Sciatic nerve (tissue), 2 donors: ENCODE measurements around the gene TMEM107. TPM values are rescaled to one million over a fixed set of nuclear protein-coding genes. Genes with fewer than 3 reads are reported as not detected.
"Not testable (repeated sequence)": the region's sequence is repeated elsewhere in the genome, so short reads cannot be mapped to it uniquely, and the experiment has no call there.

ENCODE experiments used
- ATAC-seq: fragments of 200-7000 bp; cut with Tn5 transposase; one replicate; pipeline ENCODE4 v1.9.1; 2020; ENCODE audit warnings: mild to moderate bottlenecking, moderate library complexity
- DNase-seq: peaks from one replicate; pipeline ENCODE4 v3.0.0-alpha.2; 2020; ENCODE audit warnings: low spot score
- intact Hi-C: fragments of 100-400 bp; cut with DNase I; formaldehyde crosslinking; loops from one replicate; pipeline ENCODE4 v1.14.2; 2022
- total RNA-seq: library from RNA; stranded (reverse); fragmentation: NEBNext Ultra II Directional; extraction: Animal tissue kit (Norgen Biotek cat#: 25700); gene quantifications from one replicate; pipeline ENCODE4 v1.2.1, GENCODE V29; 2021
- donor health status: DM: no; HTN: no; CAD: no.
- donor health status: DM: no; HTN: no; CAD: no.

TMEM107 gene
- total RNA-seq, result 23.0 TPM

DNA sequence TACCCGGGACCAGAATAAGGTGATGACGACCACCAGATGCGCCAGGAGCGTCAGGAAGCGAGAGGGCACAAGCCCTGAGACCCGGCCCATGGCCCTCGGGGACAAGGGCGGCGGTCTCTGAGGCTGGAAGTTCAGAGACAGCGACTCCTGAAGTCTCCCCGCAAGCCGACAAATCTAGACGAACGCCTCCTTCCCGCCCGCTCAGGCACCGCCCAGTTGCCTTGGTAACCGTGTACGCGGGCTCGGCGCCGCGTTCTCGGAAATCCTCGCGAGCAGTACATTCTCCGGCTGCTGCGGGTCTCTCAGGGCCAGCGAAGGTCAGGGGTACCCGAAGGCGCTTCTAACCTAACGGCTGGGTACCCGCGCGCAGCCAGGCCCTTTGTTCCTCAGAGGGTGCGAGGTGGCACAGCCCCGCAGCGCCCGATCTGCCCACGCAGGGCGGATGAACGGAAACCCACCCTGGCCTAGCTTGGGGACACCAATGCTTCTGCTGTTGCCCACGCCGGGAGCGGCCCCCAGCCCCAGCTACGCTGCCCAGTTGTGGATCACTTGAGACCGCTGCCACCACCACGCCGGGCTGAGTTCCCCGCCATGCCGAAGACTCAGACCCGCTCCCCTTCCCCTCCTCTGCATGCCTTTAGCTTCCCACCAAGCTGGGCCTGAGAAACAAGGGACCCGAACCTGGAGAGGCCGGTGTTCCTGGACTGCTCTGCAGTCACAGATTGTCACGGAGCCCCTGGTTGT is at the start of gene TMEM107:
Gene TMEM107, minus strand, starts transcription at position 184 of the 744 bp plus-strand sequence. Its CDS starts 94 bp downstream, at position 90.
- peak; percentile 88 for ATAC-seq
- peak; percentile 94 for DNase-seq
- intact Hi-C loops, result no loop called here

- ATAC-seq (no peak), DNase-seq (no peak)
- intact Hi-C loops, result no loop called here
Observed at GRCh38 chr17:8224891-8225812, 49.0 kb upstream of the TMEM107 start.

GRCh38 chr17:8223356-8224126 is 47.4 kb upstream of the TMEM107 start:
- peak; percentile 84 for DNase-seq
- ATAC-seq, result peak; percentile 5
- intact Hi-C loops, result no loop called here

DNA sequence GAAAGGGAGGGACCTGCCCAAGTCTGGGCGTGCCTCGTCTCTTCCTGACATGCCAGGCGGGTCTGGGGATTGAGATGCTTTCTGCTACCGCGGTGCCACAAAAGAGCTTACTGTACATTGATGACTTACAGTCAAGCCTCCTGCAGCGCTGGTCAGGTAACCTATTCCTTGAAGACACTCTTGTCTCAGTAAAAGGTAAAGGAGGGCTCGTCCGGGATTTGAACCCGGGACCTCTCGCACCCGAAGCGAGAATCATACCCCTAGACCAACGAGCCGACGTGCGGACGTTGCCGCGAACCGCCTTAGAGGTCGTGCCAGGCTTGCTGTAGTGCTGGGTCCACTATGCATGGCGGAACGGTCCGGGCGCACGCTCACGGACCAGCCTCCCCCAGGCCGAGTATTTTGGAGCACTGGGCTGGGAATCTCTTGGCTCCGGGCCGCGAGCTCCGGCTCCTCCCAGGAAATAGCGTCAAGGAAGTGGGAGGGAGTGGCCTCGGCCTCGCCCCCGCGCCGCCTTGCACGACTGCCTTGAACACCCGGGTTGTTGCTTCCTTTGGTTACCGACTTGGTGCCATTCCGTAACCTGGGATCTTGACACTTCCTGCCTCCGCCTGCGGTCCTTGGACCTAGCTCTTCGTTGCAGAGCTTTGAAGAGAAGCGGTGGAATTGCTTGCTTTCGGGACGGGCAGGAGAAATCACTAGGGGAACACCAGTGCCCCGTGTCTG is 46.6 kb upstream of the TMEM107 start:
- intact Hi-C loops, result no loop called here
- peak; percentile 81 for ATAC-seq
- peak; percentile 98 for DNase-seq

DNA sequence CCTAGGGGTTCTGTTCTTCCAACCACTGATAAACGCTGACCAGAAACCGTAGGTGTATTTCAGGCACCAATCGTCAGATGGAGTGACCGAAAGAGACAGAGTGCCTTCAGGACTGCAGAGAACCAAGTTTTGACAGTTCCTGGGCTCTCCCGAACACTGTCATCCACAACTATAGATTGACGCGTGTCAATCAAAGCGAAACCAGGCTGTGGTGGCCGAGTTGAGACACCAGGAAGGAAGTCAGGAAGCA is 46.1 kb upstream of the TMEM107 start:
- ATAC-seq (no peak), DNase-seq (no peak)
- intact Hi-C loops, result no loop called here

DNA sequence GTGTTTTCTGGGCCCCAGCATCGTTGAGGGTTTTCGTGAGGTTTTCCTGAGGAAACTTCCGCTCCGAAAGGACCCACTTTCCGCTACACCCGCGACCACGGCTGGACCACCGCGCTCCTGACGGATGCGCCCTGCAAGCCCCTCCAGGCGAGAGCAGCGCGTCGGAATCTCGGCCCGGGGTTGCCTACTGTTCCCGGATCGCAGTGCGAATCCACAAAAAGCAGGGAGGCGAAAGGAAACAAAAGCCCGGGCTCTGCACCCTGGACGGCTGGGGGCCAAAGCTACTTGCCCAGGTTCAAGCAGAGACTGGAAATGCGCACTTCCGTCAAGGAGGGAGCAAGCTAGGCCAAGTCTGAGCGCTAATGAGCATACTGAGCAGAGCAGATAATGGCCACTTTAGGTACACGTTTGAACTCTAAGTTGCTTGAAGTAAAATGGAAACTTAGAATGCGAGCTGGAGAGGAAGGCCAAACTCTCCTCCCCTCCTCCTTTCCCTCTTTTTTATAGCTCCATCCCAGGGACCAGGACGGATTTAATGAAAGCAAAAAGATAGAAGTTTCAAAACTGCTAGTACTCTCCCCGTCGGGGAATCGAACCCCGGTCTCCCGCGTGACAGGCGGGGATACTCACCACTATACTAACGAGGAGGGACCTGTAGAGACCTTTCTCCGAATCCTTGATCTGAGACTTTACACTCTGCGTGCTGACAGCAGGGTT is 45.6 kb upstream of the TMEM107 start:
- ATAC-seq (peak; percentile 85), DNase-seq (peak; percentile 94)
- intact Hi-C loops, result no loop called here

DNA sequence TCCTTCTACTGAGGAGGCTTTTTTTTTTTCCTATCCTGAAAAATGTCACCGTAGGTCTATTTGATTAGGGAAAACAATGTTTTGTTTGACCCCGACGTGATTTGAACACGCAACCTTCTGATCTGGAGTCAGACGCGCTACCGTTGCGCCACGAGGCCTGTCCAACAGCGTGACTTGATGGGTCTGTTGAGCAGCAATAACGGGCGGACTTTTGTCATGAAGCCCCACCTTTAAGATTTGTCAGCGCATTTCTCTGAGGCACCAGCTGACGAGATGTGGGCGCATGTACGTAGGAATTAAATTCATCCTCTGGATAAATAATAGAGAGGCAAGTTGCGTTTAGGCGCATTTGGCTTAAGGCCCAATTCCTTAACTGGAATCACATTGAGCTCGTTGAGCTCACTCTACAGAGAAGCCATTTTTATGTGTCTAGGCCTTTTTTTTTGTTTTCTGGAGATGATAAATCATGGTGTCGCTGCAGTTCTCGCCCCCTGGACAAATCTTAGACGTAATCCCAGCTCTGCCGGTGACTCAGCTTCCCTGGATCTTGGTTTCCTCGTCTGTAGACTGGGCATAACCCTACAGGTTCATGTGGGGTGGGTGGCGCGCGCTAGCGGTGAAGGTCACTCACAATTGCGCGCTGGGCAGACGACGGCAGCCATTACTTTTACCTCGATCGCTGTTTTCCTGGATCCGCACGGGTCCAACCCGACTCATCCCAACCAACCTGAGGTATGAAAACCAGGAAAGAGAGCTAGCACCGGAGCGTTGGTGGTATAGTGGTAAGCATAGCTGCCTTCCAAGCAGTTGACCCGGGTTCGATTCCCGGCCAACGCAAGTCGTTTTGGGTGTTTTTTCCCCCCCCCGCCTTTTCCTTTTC is 44.8 kb upstream of the TMEM107 start:
- intact Hi-C loops, result no loop called here
- DNase-seq (peak; percentile 96), ATAC-seq (peak; percentile 85)

GRCh38 chr17:8214000-8214399 is 37.8 kb upstream of the TMEM107 start:
- ATAC-seq, intact Hi-C loops, DNase-seq: not testable (repeated sequence)

DNA sequence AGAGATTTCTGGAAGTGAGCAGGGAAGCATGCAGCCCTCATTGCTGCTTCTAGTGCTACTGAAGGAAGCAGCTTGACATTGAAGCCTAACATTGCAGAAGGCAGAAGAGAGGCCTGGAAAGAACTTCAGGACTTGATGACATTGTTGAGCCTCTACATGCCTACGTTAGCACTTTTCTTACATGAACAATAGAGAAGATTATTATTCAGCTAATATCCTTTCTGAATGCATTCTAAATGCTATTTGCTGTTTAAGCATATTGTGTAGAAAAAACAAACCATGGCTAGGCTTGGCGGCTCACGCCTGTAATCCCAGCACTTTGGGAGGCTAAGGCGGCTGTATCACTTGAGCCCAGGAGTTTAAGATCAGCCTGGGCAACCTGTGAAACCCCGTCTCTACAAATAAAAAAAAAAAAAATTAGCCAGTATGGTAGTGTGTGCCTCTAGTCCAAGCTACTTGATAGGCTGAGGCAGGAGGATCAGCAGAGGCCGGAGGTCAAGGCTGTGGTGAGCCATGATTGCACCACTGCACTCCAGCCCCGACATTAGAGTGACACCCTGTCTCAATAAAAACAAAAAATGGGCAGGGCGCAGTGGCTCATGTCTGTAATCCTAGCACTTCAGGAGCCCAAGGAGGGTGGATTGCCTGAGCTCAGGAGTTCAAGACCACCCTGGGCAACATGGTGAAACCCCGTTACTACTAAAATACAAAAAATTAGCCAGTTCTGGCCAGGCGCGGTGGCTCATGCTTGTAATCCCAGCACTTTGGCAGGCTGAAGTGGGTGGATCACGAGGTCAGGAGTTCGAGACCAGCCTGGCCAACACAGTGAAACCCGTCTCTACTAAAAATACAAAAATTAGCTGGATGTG is 36.4 kb upstream of the TMEM107 start:
- ATAC-seq (no peak), DNase-seq (no peak)
- intact Hi-C loops, result no loop called here

DNA sequence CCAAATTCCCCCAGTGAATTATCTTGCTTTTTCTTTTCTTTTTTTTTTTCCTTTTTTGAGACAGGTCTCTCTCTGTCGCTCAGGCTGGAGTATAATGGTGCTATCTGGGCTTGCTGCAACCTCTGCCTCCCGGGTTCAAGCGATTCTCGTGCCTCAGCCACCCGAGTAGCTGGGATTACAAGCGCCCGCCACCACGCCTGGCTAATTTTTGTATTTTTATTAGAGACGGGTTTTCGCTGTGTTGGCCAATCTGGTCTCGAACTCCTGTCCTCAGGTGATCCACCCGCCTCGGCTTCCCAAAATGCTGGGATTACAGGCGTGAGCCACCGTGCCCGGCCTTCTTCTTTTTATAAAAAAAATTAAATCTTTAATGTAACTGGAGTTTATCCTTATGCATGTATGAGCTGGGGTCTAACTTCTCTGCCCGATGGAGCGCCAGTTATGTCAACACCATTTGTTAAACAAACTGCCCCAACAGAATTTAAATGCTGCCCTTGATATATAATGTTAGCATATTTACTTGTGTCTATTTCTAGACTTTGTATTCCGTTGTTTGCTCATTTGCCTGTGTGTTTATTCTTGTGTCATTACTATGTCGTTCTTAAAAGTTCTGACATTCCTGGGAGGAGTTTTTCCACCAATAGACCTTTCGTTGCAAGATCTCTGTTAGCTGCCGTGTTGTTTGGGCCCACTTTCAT is 34.7 kb upstream of the TMEM107 start:
- intact Hi-C loops, result no loop called here
- no peak for ATAC-seq
- no peak for DNase-seq

DNA sequence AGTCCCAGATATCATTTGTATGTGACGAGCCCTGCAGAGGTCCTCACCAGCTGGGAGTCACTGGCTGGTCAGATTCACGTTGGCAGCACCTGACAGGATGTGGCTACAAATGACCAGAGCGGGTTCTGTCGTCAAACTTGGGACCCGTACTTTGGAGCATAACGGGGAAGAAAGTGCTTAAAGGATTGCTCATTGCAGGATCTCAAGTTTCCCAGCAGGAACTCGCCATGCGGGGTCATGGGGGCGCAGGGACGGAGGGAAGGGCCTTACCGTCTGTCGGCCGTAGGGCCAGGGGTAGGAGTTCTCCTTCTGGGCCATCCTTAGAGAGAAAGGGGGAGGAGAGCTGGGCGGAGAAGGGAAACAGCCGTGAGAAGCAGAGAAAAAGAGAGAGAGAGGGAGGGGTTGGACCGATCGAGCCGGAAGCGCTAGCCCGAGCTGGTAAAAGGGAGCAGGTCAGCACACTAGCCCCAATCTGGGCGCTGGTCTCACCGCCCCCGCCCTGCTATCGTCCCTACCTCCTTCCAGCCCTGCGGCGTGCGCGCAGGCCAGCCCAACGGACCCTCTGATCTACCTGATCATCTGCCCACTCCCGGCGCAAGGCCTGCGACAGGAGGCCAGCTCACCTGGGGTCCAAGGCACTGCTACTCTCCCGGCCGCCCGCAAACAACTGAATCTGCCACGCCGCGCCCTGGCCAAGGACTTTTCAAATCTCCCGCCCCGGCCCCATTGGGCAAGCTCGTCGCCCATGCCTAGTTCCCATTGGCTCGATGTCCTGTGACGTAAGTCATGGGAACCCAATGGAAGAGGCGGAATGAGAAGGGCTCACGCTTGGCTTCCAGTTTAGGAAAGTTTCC is 34.0 kb upstream of the TMEM107 start, which contains the start of gene AURKB:
Gene AURKB, minus strand, starts transcription at position 669 of the 854 bp plus-strand sequence. Its CDS starts 351 bp downstream, at position 318.
- intact Hi-C loops, result no loop called here
- DNase-seq (peak; percentile 97), ATAC-seq (peak; percentile 99)

DNA sequence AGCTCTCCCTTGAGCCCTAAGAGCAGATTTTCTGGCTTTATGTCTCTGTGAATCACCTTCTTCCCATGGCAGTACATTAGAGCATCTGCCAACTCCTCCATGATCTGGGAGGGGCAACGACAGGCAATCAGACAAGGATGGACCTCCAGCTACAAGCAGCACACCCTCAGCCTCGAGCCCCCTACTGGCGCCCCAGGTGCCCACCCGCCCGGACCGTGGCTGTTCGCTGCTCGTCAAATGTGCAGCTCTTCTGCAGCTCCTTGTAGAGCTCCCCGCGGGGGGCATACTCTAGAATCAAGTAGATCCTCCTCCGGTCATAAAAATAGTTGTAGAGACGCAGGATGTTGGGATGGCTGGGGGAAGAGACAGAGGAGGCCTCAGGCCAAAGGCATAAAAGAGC is 30.4 kb upstream of the TMEM107 start:
- no peak for ATAC-seq
- intact Hi-C loops, result no loop called here

GRCh38 chr17:8204761-8205555 is 28.8 kb upstream of the TMEM107 start:
- DNase-seq (no peak), ATAC-seq (no peak)
- intact Hi-C loops, result no loop called here

More for the DNA sequence above, 30.4 kb upstream of the TMEM107 start:
- no peak for DNase-seq
